Loucy (cell line): Measurements from ENCODE around the gene SLC39A11.

Experiments
- H2AFZ ChIP-seq: fragments of 200-600 bp; sonication (generic); 2 replicates; pipeline ENCODE4 v1.6.0; 2016; ENCODE audit warnings: antibody characterized with exemption, mild to moderate bottlenecking, low read length, moderate library complexity
- H3F3A ChIP-seq: fragments of 200-600 bp; 2 replicates; pipeline ENCODE4 v1.6.0; 2016; ENCODE audit warnings: antibody characterized with exemption, low read depth, mild to moderate bottlenecking
- H3K27me3 ChIP-seq: fragments of 200-600 bp; sonication (generic); 2 replicates; pipeline ENCODE4 v1.6.1; 2014; ENCODE audit warnings: low read length, mild to moderate bottlenecking; ENCODE audit not compliant: insufficient read depth, poor library complexity, severe bottlenecking
- H3K36me3 ChIP-seq: fragments of 200-600 bp; sonication (generic); 2 replicates; pipeline ENCODE4 v1.6.1; 2016; ENCODE audit warnings: low read length; ENCODE audit not compliant: insufficient read depth
- H3K4me1 ChIP-seq: fragments of 200-600 bp; sonication (generic); 2 replicates; pipeline ENCODE4 v1.5.1; 2014; ENCODE audit warnings: low read length, mild to moderate bottlenecking; ENCODE audit not compliant: insufficient read depth, poor library complexity, severe bottlenecking
- H3K4me2 ChIP-seq: fragments of 200-600 bp; sonication (generic); 2 replicates; pipeline ENCODE4 v1.6.0; 2014; ENCODE audit warnings: antibody characterized with exemption, low read length, low read depth, mild to moderate bottlenecking; ENCODE audit not compliant: poor library complexity, severe bottlenecking
- H3K4me3 ChIP-seq: fragments of 200-600 bp; sonication (generic); 2 replicates; pipeline ENCODE4 v1.5.1; 2014; ENCODE audit warnings: low read length, mild to moderate bottlenecking, mixed read lengths; ENCODE audit not compliant: poor library complexity, severe bottlenecking
- H3K79me2 ChIP-seq: fragments of 200-600 bp; sonication (generic); 2 replicates; pipeline ENCODE4 v1.6.1; 2014; ENCODE audit warnings: low read length; ENCODE audit not compliant: insufficient read depth
- H3K9ac ChIP-seq: fragments of 200-600 bp; sonication (generic); 2 replicates; pipeline ENCODE4 v1.6.0; 2014; ENCODE audit warnings: mild to moderate bottlenecking, low read depth, low read length, moderate library complexity; ENCODE audit not compliant: poor library complexity, severe bottlenecking
- H3K9me2 ChIP-seq: fragments of 200-600 bp; sonication (generic); replicated peaks from 2 replicates; pipeline ENCODE4 v1.6.1; 2016; ENCODE audit warnings: low read depth, low read length, mixed read lengths
- H3K9me3 ChIP-seq: fragments of 200-600 bp; sonication (generic); 2 replicates; pipeline ENCODE4 v1.6.1; 2014; ENCODE audit warnings: mild to moderate bottlenecking, antibody characterized with exemption, low read length, low read depth; ENCODE audit not compliant: insufficient read depth
- H4K20me1 ChIP-seq: fragments of 200-600 bp; sonication (generic); 2 replicates; pipeline ENCODE4 v1.6.0; 2014; ENCODE audit warnings: antibody characterized with exemption, low read length, mild to moderate bottlenecking; ENCODE audit not compliant: insufficient read depth, poor library complexity, severe bottlenecking
- EZH2phosphoT487 ChIP-seq: fragments of 200-600 bp; IDR thresholded peaks from 2 replicates; pipeline ENCODE4 v1.6.1; 2018; ENCODE audit warnings: antibody characterized with exemption, mild to moderate bottlenecking, moderate library complexity, borderline replicate concordance
- TF ChIP-seq, protein P1 (sequence below): fragments of 200-600 bp; sonication (generic); conservative IDR thresholded peaks from 2 replicates; pipeline ENCODE4 v1.5.1; 2014; ENCODE audit warnings: mild to moderate bottlenecking, antibody characterized with exemption, low read length

The SLC39A11 gene

DNA sequence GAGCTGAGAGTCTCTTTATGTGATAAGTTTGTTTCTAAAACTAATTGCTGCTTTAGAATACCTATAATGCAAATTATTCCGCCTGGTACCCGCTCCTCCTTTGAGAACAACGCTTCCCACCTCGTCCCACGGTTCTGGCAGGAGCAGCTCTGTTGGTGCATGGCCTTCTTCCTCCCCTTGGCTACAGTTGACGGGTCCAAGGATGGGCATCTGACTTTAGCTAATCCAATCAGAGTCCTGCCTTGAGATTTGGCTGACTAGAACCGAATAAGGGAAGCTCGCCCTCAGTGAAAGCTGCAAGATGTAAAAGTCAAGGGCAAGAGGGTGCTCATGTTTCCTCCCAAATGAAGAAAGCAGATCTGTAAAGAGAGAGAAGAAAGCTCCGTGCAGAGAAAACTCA, 481.3 kb downstream of the SLC39A11 start:
- Histone ChIP-seq H3K9me3 (no peaks in the 10 kb centered on the region), H3K4me1 (no peaks in the 10 kb centered on the region), H2AFZ (no peak overlapping the region), H3K9me2 (no peaks in the 10 kb centered on the region), H3K36me3 (no peaks in the 10 kb centered on the region), H3K4me3 (no peak overlapping the region), H3K27me3 (no peaks in the 10 kb centered on the region), H3F3A (no peaks in the 10 kb centered on the region), H3K9ac (no peak overlapping the region), H4K20me1 (no peaks in the 10 kb centered on the region), H3K79me2 (no peaks in the 10 kb centered on the region), H3K4me2 (no peak overlapping the region)
- no peak for TF ChIP-seq EZH2phosphoT487
- TF ChIP-seq, protein P1, sequence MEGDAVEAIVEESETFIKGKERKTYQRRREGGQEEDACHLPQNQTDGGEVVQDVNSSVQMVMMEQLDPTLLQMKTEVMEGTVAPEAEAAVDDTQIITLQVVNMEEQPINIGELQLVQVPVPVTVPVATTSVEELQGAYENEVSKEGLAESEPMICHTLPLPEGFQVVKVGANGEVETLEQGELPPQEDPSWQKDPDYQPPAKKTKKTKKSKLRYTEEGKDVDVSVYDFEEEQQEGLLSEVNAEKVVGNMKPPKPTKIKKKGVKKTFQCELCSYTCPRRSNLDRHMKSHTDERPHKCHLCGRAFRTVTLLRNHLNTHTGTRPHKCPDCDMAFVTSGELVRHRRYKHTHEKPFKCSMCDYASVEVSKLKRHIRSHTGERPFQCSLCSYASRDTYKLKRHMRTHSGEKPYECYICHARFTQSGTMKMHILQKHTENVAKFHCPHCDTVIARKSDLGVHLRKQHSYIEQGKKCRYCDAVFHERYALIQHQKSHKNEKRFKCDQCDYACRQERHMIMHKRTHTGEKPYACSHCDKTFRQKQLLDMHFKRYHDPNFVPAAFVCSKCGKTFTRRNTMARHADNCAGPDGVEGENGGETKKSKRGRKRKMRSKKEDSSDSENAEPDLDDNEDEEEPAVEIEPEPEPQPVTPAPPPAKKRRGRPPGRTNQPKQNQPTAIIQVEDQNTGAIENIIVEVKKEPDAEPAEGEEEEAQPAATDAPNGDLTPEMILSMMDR = no peak

DNA sequence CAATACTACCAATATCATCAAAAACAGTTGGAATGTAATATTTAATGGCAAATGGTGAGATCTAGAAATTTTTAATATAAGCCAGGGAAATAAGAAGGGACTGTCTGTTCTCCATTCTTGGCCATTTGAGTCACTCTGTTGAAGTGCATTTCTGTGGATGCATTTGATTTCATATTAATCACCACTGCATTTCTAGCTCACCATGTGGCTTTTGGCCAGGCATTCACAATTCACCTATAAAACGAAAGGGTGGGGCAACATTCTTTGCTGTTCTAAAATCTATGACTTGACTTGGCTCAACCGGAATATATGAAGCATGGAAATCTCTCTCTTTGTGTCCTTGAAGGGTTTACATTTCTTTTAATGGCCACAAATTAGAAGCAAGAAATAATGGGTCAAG, 483.0 kb downstream of the SLC39A11 start:
- no peaks in the 10 kb centered on the region for H4K20me1 ChIP-seq
- no peaks in the 10 kb centered on the region for H3F3A ChIP-seq
- no peak overlapping the region for H3K4me3 ChIP-seq
- no peak overlapping the region for H3K4me2 ChIP-seq
- no peaks in the 10 kb centered on the region for H3K36me3 ChIP-seq
- H3K4me1 ChIP-seq = no peaks in the 10 kb centered on the region
- H3K9me3 ChIP-seq = no peaks in the 10 kb centered on the region
- H3K9ac ChIP-seq = no peak overlapping the region
- no peak for TF ChIP-seq EZH2phosphoT487
- TF ChIP-seq, protein P1 = no peak
- no peak overlapping the region for H2AFZ ChIP-seq
- H3K79me2 ChIP-seq = no peaks in the 10 kb centered on the region
- H3K27me3 ChIP-seq = no peaks in the 10 kb centered on the region
- no peaks in the 10 kb centered on the region for H3K9me2 ChIP-seq

DNA sequence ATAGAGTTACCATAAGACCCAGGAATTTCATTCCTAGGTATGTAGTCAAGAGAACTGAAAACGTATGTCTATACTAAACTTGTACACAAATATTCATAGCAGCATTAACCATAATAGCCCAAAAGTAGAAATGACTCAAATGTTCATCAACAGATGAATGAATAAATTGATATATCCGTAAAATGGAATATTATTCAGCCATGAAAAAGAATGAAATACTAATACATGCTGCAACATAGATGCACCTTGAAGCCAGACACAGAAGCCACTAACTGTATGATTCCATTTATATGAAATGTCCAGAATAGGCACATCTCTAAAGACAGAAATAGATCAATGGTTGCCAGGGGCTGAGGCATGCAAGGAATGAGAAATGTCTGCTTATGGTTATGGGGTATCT, 484.1 kb downstream of the SLC39A11 start:
- no peak for TF ChIP-seq EZH2phosphoT487
- TF ChIP-seq, protein P1 = no peak
- no peaks in the 10 kb centered on the region for H3K4me1 ChIP-seq
- H3K9me2 ChIP-seq = no peaks in the 10 kb centered on the region
- no peaks in the 10 kb centered on the region for H3K79me2 ChIP-seq
- H3K27me3 ChIP-seq = no peaks in the 10 kb centered on the region
- no peak overlapping the region for H3K9ac ChIP-seq
- no peak overlapping the region for H2AFZ ChIP-seq
- no peak overlapping the region for H3K4me2 ChIP-seq
- no peaks in the 10 kb centered on the region for H3F3A ChIP-seq
- H4K20me1 ChIP-seq = no peaks in the 10 kb centered on the region
- no peaks in the 10 kb centered on the region for H3K9me3 ChIP-seq
- H3K4me3 ChIP-seq = no peak overlapping the region
- no peaks in the 10 kb centered on the region for H3K36me3 ChIP-seq
